OCI-LY7 (cell line): Measurements from ENCODE around the gene SNRNP35. TPM values are rescaled to one million over a fixed set of nuclear protein-coding genes. Genes with fewer than 3 reads are reported as not detected.
A peak's percentile ranks its signal among the peaks of the same experiment; 100 is the strongest.
"Not testable (repeated sequence)": the region's sequence is repeated elsewhere in the genome, so short reads cannot be mapped to it uniquely, and the experiment has no call there.

ENCODE experiments used
- BruUV-seq: library from RNA; stranded (reverse); fragments of 400-500 nt; replicated peaks from 2 replicates; lab custom pipeline; 2021; lab: Mats Ljungman, UMichigan
- CTCF ChIA-PET: fragments of 300-600 bp; sonication (Branson Sonifier 250); formaldehyde crosslinking; loops from one replicate; lab custom pipeline; 2022; ENCODE audit warnings: antibody characterized with exemption; ENCODE audit not compliant: unreplicated experiment; lab: Charles Lee
- POLR2A ChIA-PET: fragments of 300-600 bp; sonication (Branson Sonifier 250); formaldehyde crosslinking; loops from one replicate; lab custom pipeline; 2022; ENCODE audit warnings: antibody characterized with exemption; lab: Charles Lee
- DNase-seq: peaks from one replicate; pipeline ENCODE4 v3.0.0-alpha.2; 2015; ENCODE audit warnings: low spot score
- H2AFZ ChIP-seq: fragments of 200-600 bp; sonication (generic), shearing (Covaris generic); 2 replicates; pipeline ENCODE4 v1.6.1; 2014; ENCODE audit warnings: mild to moderate bottlenecking, antibody characterized with exemption, low read length, moderate library complexity
- H3K27ac ChIP-seq: fragments of 200-600 bp; sonication (generic); 2 replicates; pipeline ENCODE4 v1.5.1; 2014; ENCODE audit warnings: mixed run types, low read depth, mild to moderate bottlenecking, moderate library complexity, low read length, inconsistent platforms; ENCODE audit not compliant: poor library complexity, severe bottlenecking
- H3K36me3 ChIP-seq: fragments of 200-600 bp; sonication (generic); 2 replicates; pipeline ENCODE4 v1.6.1; 2014; ENCODE audit warnings: mild to moderate bottlenecking, antibody characterized with exemption, low read length, moderate library complexity, mixed read lengths; ENCODE audit not compliant: insufficient read depth
- H3K4me1 ChIP-seq: fragments of 200-600 bp; sonication (generic); 2 replicates; pipeline ENCODE4 v1.5.1; 2014; ENCODE audit warnings: mild to moderate bottlenecking, low read length; ENCODE audit not compliant: insufficient read depth, poor library complexity, severe bottlenecking
- H3K4me2 ChIP-seq: fragments of 200-600 bp; sonication (generic); 2 replicates; pipeline ENCODE4 v1.6.1; 2014; ENCODE audit warnings: mild to moderate bottlenecking, low read length
- H3K4me3 ChIP-seq: fragments of 200-600 bp; sonication (generic); 2 replicates; pipeline ENCODE4 v1.5.1; 2014; ENCODE audit warnings: mild to moderate bottlenecking, low read depth, low read length; ENCODE audit not compliant: poor library complexity, severe bottlenecking
- H3K79me2 ChIP-seq: fragments of 200-600 bp; sonication (generic); 2 replicates; pipeline ENCODE4 v1.6.1; 2016; ENCODE audit warnings: low read depth, mild to moderate bottlenecking, low read length, moderate library complexity, mixed read lengths; ENCODE audit not compliant: insufficient read depth
- H3K9me2 ChIP-seq: fragments of 200-600 bp; sonication (generic); 2 replicates; pipeline ENCODE4 v1.6.1; 2016; ENCODE audit warnings: mild to moderate bottlenecking, low read length, mixed read lengths; ENCODE audit not compliant: insufficient read depth
- H3K9me3 ChIP-seq: fragments of 200-600 bp; sonication (generic); 2 replicates; pipeline ENCODE4 v1.6.1; 2014; ENCODE audit warnings: mild to moderate bottlenecking, mixed run types, low read length, mixed read lengths
- H4K20me1 ChIP-seq: fragments of 200-600 bp; sonication (generic); 2 replicates; pipeline ENCODE4 v1.6.1; 2014; ENCODE audit warnings: mild to moderate bottlenecking, antibody characterized with exemption, low read length, moderate library complexity, mixed read lengths; ENCODE audit not compliant: insufficient read depth
- CTCF ChIP-seq: fragments of 200-600 bp; sonication (generic); conservative IDR thresholded peaks from 2 replicates; pipeline ENCODE4 v1.5.1; 2014; ENCODE audit warnings: mild to moderate bottlenecking, antibody characterized with exemption, low read length, moderate library complexity, mixed read lengths
- EZH2phosphoT487 ChIP-seq: fragments of 200-600 bp; sonication (generic); IDR thresholded peaks from 2 replicates; pipeline ENCODE4 v1.6.1; 2018; ENCODE audit warnings: low read depth, borderline replicate concordance, mild to moderate bottlenecking, mixed run types, antibody characterized with exemption, low read length, moderate library complexity, mixed read lengths
- intact Hi-C: fragments of 100-400 bp; cut with micrococcal nuclease; formaldehyde crosslinking; loops from one replicate; pipeline ENCODE4 v1.10.0; 2022; ENCODE audit not compliant: unreplicated experiment
- total RNA-seq, 2 experiments: library from RNA; depleted of rRNA in 1 of 2; stranded (reverse); fragments of >200 nt in 1 of 2; shearing (Covaris generic) in 1 of 2; gene quantifications; 2 replicates each; pipeline ENCODE4 v1.2.3, GENCODE V29; 2014 to 2022

Gene SNRNP35
- total RNA-seq, 2 experiments from 2014 or later, result 29.3 to 31.3 TPM

GRCh38 chr12:123478762-123479161, 20.8 kb downstream of the SNRNP35 start:
- intact Hi-C loops, result no loop called here
- Histone ChIP-seq H3K36me3 (no peaks in the 10 kb centered on the region), H3K9me2 (no peaks in the 10 kb centered on the region), H3K27ac (no peak overlapping the region), H3K79me2 (no peaks in the 10 kb centered on the region), H2AFZ (no peak overlapping the region), H3K4me2 (no peak overlapping the region), H3K9me3 (no peaks in the 10 kb centered on the region), H3K4me1 (peaks cover 25% of the 10 kb centered on the region), H3K4me3 (no peak overlapping the region), H4K20me1 (no peaks in the 10 kb centered on the region)
- ChIA-PET CTCF (no interaction called here), POLR2A (interaction anchor here (1.4 kb wide), 1 partner anchor 12 kb away, joined by 3 read pairs; no protein-coding TSS in a partner anchor)
- BruUV-seq, result no TSS peak
- TF ChIP-seq EZH2phosphoT487 (no peak), CTCF (no peak)
- no peak for DNase-seq

- Histone ChIP-seq H2AFZ (no peak overlapping the region), H3K4me3 (no peak overlapping the region), H3K36me3 (no peaks in the 10 kb centered on the region), H3K9me2 (no peaks in the 10 kb centered on the region), H3K27ac (no peak overlapping the region), H3K79me2 (no peaks in the 10 kb centered on the region), H3K4me1 (peaks cover 31% of the 10 kb centered on the region), H3K9me3 (no peaks in the 10 kb centered on the region), H4K20me1 (no peaks in the 10 kb centered on the region), H3K4me2 (no peak overlapping the region)
- DNase-seq, result no peak
- no TSS peak for BruUV-seq
- ChIA-PET CTCF (no interaction called here), POLR2A (no interaction called here)
- no peak for TF ChIP-seq EZH2phosphoT487
- TF ChIP-seq CTCF, result no peak
- intact Hi-C loops, result no loop called here
Measured at GRCh38 chr12:123479442-123480180, 21.7 kb downstream of the SNRNP35 start.

GRCh38 chr12:123481251-123481650, 23.3 kb downstream of the SNRNP35 start:
- peak overlapping the region; percentile 36; the same call in 1 of the 2 replicates for H3K4me2 ChIP-seq
- peaks cover 23% of the 10 kb centered on the region for H3K4me1 ChIP-seq
- H3K79me2 ChIP-seq, H3K9me2 ChIP-seq, CTCF ChIA-PET, BruUV-seq, H3K36me3 ChIP-seq, H3K27ac ChIP-seq, intact Hi-C loops, H3K4me3 ChIP-seq, H4K20me1 ChIP-seq, DNase-seq, H3K9me3 ChIP-seq: not testable (repeated sequence)
- POLR2A ChIA-PET, result interaction anchor here (0.6 kb wide), 1 partner anchor 940 kb away, joined by 3 read pairs; no protein-coding TSS in a partner anchor
- peak overlapping the region; percentile 61; the same call in 1 of the 2 replicates for H2AFZ ChIP-seq
